Fibroblast of peridontal ligament (primary cell): Measurements from ENCODE around the gene SLC1A2.

ENCODE experiments used
- DNase-seq: peaks from one replicate; pipeline ENCODE4 v3.0.0-alpha.2; 2010; ENCODE audit errors: extremely low read depth

Gene SLC1A2

DNA sequence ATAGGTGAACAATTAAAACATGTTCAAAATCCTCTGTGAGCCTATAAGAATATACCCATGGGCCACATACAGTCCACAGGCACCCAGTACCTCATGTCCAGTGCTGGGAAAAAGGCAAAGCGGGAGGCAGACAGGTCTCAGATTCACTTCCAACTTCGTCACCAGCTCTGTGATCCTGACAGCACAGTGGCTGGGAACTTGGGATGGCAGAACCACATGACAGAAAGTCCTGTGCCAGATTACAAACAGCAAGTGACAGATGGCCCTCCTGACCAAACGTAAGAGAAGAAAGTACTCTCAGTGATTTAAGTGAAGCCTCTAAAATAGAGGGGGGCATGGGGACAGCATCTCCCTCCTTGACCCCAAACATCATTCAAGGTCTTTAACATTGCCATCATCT is 5.8 kb downstream of the SLC1A2 start:
- DNase-seq: no peak

DNA sequence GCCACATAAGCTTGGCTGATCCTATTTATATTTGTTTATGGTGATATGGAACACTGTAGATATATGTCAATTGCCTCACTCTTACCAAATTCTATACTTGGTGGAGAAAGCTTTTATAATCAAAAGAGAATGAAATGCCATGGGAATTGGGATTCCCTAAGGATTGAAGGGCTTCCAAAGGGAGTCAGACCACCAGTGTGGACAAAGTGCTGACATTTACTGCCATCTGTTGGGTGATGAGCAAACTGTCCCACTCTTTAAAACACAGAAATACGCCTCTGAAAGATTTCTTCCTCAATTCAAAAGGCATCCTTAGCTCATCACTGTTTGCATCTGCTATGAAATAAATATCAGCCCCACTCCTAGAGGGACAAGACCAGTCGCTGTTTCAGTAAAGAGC is 7.1 kb downstream of the SLC1A2 start:
- DNase-seq: peak; percentile 50

DNA sequence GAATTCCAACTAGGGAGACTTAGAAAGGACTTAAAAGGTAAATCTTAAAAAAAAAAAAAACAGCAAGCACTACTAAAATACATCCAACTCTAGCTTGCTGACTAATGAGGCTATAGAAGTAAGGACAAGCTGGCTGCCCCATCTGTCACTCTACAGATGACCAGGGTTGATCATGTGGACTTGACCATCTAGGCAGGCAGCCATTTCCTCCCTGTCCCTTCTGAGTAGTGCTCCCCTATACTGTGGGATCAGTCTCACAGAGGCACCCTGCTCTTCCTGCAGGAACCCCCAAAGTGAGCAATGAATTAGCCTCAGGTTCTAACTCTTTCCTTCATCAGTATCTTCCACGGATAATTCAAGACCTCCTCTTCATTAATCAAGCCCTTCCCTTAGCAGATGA is 12.3 kb downstream of the SLC1A2 start:
- DNase-seq: no peak

DNA sequence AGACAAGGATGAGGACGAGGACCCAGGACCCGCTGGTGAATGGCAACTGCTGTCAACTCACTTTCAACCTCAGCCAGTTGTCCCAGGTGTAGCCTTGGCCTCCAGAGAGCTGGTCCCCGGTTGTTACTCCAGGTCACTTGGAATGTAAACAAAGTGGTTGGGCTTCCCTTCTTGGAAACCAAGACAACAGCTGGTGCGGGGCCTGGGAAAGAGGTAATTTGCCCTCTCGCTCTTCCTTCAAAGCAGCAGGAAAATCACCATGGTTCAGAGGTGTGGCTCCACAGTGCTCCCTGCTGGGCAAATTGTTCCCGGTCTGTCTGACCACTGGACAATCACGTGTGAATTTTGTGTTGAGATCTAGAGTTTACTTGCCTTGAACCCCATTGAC is 15.0 kb downstream of the SLC1A2 start:
- DNase-seq: peak; percentile 37

DNA sequence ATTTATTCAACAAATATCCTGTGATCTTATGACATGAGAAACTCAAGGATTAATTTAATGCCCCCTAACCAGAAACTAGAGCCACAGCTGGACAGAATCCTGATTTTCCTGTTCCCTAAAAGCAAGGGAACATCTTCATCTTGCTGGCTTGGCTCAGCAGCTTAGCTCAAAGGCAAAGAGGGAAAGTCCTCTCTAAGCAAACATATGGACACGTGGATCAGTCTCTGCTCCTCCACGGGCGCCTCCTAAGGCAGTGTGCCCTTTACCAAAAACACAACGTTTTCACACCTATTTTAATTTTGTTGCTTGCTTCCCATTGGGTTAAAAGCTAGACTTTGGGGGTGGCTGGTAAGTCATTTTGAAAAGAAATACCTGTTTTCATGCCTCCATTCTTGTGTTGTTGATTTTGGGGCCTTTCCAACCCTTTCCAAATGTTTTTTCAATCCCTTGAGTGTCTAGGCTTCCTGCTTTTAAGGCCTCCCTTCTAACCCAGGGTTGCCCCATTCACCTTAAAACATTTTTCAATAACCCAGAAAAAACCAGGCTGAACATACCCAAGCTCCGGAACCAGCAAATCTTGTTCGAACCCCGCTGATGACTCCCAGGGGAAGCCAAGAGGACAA is 15.5 kb downstream of the SLC1A2 start:
- DNase-seq: no peak

DNA sequence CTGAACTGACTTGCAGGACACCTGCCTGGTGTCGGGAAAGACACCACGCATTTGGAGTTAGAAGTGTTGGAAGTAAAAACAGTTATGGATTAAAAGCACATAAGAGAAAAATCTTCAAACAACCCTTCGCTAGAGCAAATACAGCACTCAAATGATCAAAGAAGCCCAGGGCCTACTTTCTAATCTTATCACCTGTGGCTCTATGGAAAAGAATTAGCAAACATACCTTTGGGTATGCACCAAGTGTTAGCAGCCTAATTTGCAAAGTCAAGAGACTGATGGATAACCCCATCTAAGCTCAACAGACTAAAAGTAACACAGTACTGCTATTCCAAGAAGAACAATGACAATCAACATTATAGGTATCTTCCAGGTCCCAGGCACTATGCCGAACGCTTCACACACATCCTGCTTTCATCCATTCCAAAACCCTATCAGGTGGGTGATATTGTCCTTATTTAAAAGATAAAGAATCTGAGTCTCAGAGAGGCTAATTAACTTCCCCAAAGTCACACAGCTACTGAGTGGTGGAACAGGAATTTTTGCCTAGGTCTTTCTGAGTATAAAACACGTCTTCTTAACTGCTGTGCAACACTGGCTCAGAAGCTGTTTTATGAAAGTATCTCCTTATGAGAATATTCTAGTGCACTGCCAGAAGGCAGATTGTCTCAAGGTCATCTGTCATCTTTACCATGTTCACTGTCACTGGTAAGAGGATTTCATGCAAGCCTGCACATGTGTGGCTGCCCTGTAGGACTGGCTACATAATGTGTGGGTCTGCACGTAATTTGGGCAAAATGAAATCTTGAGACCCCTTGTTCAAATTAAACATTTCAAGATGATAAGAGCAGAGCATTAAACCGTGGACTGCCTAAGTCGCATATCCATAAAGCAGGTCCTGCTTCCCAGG is 16.4 kb downstream of the SLC1A2 start:
- no peak for DNase-seq

DNA sequence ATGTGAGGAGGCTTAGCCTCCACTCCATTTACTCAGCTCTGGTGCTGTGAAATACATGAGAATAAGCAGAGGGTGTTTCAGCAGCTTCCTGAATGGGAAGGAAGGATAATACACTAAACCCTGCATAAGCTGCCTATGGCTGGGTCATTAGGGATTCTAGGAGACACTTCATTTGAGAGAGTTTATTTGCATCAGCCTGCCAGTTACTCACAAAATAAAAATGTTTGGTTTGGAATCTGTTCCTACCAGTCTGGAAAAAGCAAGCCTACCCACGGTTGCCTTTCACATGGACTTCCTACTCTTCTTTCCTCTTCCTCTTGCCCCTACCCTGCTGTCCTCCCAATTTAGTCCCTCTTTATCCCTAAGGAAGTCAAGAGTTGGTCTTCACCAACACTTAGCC is 20.5 kb downstream of the SLC1A2 start:
- DNase-seq: peak; percentile 57

DNA sequence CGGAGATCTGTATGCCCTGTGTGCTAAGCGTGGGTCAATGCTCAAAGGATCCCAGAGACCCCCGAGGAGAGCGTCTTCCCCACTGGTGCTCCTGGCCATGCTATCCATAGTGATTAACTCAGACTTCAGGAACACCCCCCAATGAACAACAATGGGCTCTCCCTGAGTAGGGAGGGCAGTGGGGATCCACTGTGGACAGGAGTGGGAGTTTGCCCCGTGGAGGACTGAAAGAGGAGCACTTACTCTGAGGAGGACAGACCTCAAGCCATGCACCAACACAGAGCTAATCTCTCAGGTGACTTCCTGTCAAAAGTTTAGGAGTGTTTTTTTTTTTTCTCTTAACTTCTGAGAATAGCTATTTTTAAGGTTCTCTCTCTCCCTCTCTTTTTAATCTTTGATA is 24.4 kb downstream of the SLC1A2 start:
- DNase-seq: no peak

DNA sequence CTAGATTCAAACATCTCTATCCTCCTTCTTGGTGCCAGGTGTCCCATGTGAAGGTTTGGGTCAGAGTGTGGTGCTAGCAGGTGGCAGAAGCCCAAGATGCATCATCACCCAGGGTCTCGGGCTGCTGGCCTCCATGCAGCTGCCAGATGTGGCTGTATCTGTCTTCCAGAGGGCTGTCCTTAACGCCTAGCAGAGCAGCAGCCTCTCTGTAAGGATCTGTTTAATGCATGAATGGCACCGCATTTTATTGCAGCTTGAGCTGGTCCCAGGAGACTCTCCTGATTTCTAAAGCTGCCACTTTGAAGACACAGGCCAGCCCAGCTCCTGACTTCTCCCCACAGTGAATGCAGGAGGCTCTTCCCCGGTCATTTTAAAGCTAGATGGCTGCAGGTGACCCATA is 26.3 kb downstream of the SLC1A2 start:
- peak; percentile 20 for DNase-seq

DNA sequence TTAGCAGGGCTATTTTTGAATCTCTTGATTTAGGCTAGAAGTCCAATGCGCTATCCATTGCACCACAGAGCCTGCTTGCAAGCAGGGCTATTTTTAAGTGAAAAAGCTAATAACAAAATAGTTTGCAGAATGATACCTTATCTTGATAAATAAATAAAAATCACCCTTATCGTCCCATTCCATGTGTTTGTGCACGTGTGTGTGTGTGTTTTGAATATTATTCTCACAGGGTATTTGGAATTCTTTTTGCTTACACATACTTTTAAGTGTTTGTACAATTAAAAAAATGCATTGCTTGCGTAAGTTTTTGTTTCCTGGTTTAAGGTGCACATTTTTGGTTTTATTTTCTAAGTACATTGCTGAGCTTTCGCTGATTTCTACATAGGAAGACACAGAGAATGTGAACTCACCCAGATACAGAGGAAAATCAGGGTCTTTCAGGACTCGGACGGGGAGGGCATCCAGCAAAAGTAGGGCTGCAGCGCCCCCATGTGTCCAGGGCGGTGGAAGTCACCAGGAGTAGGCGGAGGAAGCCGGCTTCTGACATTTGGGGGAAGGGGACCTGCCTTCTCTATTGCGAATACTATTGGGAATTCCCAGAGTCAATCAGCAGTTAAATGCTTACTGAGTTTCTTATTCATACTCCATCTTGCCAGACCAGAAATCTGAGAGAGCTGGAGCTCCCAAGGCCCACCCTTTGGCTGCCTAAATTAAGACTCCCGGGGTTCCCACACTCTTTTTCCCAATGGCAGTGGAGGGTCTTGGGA is 27.3 kb downstream of the SLC1A2 start:
- DNase-seq: peak; percentile 86

DNA sequence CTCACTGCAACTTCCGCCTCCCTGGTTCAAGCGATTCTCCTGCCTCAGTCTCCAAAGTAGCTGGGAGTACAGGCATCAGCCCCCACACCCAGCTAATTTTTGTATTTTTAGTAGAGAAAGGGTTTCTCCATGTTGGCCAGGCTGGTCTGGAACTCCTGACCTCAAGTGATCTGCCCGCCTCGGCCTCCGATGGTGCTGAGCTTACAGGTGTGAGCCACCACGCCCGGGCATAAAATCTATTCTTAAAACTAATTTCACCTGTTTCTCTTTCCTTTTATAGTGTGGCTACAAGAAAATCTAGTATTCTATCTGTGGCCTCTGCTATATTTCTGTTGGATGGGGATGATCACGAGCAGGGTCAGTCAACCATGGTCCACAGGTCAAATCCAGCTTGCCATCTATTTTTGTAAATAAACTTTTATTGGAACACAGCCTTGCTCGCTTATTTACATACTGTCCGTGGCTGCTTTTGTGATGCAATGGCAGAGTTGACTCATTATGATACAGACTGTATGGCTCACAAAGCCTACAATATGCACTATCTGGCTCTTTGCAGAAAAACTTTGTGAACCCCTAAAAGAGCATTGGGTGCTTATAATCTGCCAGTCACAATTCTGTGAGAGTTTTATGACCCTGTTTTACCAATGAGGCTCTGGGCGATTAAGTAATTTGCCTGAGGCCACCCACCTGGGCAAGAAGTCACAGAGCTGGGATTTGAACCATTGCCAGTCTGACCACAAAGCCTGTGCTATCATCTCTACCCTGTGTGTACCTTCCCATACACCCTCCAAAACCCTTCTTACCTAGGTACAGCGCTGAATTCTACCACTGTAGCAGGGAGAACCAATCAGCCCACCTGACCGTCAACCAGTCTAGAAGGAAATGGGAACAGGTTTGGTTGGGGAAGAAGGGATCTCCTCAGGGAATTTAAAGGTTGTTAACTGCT is 28.3 kb downstream of the SLC1A2 start:
- DNase-seq: peak; percentile 81

DNA sequence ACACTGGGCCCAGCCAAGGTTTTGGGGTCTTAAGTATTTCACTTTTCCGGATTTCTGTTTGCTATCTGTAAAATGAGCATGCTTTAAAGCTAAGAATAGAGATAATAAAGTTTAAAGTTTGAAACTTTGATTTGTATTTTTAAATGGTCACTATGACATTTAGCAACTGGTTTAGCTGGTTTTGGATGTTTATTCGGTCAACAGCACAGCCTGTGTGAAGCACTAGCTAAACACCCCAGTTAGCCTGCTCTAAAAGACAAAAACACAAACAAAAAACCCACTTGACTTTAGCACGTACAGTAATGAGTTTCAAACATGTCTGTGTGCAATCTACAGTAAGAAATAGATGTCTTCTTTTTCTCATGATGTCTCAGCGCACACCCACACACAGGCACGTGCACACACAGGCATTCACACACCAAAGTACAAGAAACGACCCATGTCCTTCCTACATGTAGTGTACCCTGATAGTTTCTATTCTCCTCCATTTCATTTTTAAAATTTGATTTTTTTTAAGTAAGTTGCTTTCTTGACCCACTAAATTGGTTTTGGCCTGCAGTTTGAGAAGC is 29.4 kb downstream of the SLC1A2 start:
- no peak for DNase-seq

DNA sequence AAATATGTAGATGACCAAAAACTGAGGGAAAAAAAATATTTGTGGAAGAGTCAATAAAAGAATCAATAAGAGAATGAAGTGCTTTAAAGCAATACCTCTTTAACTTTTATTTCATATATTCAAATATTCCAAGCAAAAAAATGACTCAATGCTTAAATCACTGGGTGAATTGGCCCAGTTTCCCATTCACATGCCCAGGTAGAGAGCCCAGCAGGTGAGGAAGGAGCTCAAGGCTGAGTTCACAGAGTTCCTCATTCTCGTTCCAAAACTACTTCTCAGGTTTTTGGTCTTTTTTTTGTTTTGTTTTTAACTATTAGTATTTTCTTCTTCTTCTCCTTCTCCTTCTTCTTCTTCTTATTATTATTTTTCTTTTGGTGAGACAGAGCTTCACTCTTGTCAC is 30.2 kb downstream of the SLC1A2 start:
- DNase-seq: no peak

DNA sequence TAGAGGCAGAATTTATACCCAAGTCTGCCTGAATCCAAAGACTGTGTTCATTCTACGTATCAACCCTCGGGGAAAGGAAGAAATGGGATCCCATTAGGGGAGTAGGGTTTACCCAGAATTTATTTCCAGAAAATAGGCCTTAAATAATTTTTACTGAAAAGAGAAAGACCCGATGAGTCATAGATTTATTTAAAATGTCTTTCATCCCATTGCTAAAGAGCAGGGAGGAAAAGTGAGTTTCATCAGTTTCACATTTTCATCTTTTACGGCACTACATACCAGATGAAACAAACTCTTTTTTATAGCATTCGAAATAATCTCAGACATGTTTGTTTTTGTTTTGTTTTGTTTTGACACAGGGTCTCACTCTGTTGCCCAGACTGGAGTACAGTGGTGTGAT is 31.3 kb downstream of the SLC1A2 start:
- peak; percentile 32 for DNase-seq

DNA sequence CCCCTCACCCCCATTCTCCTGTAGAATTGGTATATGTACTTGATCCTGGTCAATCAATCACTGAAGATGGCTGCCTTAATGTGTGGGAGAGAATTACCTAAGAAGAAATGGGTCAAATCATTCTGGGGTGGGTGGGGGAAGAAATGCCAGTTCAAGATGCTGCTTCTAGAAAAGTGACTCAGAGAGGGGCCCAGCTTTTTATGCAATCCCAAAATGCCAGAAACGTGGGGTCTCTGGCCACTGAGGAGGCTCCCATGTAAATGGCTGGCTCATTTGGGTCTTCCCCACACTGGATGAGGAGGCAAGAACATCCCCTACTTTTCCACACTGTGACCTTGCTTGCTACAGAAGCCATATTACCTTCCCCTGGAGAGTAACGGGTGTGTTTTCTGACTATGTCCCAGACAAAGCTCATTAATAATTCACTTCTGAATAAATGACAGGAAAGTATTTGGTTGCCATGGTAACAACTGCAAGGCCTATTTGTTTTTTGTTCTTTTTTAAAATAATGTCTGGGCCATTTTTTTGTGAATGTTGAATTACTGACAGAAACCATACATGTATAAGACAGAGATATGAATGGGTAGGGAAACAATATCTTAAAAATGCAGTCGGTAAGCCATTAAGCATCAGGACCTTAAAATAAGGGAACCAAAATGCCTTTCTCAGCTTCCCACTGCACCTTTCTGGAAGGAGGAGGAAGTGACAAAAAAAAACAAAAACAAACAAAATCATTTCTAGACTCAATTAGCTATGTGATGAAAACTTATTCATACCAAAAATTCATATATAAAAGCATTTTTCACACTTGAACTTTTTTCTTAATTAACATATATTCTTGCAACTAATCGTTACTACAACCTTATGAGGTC is 32.0 kb downstream of the SLC1A2 start:
- peak; percentile 72 for DNase-seq

DNA sequence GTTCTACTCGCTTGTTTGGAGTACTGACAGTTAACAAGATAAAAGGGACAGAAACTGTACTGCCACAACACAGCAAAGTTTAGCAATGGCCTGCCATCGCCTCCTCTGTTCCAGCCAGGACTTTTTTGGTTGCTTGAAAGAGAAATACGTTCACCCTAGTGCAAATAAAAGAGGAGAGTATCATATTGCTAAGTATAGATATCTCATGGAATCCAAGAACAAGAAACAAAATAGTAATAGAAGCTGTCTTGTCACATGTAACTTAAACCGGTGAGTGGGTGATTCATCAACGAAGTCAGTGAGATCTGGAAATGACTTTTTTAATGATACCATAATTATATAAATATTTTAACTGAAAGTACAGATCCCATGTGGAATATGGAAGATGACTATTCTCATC is 35.4 kb downstream of the SLC1A2 start:
- DNase-seq: no peak

DNA sequence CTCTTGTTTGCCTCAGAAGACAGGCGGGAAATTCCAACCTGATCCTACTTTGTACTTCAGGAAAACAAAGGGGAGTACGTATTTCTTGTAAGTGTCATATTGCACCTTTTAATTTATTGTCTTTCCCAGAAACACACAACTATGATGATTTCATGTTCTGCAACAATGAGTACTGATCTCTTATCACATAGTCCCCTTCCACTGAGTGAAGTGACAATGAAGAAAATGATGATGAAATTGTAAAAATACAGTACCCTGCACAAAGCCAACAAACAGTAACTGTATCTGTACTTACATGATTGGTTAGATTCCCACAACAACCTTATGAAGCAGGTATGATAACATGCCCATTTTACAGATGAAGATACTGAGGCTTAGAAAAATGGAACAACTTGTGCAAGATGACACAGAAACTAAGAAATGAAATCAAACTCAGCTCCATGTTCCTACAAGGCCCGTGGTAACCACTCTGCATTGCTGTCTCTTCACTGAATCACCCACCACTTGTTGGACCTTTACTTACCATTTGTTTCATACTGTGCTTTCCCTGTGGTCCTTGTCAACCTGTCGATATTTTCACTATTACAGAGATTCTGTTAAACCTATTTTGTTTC is 37.5 kb downstream of the SLC1A2 start:
- no peak for DNase-seq

DNA sequence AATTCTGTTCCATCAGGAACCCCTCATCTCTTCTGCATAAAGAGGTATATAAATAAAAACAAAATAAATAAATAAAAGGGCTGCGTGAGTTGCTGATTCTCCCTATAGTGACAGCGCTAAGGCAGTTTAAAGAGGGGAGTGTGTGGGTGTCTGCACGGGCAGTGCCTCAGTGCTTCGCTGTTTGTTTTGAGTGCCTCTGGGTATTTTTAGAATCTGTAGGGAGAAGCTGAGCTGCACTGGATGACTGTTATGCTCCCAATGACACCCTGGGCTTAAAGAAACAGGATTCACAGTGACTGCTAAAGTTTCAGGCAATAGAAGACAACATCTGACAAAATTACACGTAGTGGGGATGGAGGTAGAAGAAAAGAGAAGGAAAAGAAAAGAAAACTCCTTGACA is 38.8 kb downstream of the SLC1A2 start:
- DNase-seq: no peak

DNA sequence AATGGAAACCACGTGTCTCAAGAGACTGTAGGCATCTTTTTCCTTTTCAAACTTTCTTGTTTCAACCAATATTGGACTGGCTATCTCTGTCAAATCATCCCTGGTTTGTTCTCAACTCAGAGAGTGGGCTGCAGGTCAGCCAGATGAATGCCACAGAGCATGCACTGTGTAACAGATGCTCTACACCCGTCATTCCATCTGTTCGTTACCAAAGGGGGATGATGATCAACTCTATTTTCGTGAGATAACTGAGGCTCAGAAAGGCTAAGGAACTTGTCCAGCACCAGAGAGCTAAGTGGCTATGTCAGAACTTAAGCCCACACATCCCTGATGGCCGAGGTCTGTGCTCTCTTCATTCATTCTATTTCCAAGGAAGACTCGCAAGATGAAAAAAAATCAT is 42.1 kb downstream of the SLC1A2 start:
- DNase-seq: no peak

DNA sequence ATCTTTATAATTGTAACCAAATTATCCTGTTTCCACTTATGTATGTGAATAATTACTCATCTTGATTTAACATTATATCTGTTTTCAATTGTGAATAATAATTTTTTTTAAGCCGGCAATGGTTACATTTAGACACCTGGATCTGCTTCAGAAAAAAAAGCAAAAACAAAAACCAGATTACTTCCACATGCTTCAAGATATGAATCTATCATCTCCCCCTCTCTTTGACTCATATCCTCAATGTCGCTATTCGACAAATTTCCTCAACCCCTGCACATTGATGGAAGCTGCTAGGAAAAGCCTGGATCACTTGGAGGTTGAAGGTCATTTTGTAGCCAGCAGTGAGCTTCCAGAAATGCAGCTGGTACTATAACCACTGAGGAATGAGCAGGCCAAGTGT is 42.7 kb downstream of the SLC1A2 start:
- DNase-seq: peak; percentile 37
